Omental fat pad (tissue), 4 donors: ENCODE results near the gene PPP1R36. TPM values are rescaled to one million over a fixed set of nuclear protein-coding genes. Genes with fewer than 3 reads are reported as not detected.

ENCODE experiments used
- ATAC-seq: fragments of 150-250 bp; one replicate; pipeline ENCODE4 v1.9.1; 2016; ENCODE audit warnings: mild to moderate bottlenecking, moderate library complexity; ENCODE audit not compliant: low FRiP score
- DNase-seq: peaks from one replicate; pipeline ENCODE4 v3.0.0-alpha.2; 2019; ENCODE audit warnings: low spot score
- total RNA-seq, 4 donors: library from RNA; depleted of rRNA; stranded (reverse); fragments of >200 nt; gene quantifications; one replicate each; pipeline ENCODE4 v1.1.0, GENCODE V29; 2016
- TF ChIP-seq, protein P1 (sequence below), 3 donors: fragments of 450-650 bp; IDR thresholded peaks; one replicate each; pipeline ENCODE4 v1.5.1; 2016 to 2017; ENCODE audit warnings: antibody characterized with exemption in 3 of 3, mild to moderate bottlenecking in 3 of 3, moderate library complexity in 2 of 3

PPP1R36 gene
- total RNA-seq, 4 donors from 2014 or later: 0.63 to 3.2 (median 2.1) TPM

DNA sequence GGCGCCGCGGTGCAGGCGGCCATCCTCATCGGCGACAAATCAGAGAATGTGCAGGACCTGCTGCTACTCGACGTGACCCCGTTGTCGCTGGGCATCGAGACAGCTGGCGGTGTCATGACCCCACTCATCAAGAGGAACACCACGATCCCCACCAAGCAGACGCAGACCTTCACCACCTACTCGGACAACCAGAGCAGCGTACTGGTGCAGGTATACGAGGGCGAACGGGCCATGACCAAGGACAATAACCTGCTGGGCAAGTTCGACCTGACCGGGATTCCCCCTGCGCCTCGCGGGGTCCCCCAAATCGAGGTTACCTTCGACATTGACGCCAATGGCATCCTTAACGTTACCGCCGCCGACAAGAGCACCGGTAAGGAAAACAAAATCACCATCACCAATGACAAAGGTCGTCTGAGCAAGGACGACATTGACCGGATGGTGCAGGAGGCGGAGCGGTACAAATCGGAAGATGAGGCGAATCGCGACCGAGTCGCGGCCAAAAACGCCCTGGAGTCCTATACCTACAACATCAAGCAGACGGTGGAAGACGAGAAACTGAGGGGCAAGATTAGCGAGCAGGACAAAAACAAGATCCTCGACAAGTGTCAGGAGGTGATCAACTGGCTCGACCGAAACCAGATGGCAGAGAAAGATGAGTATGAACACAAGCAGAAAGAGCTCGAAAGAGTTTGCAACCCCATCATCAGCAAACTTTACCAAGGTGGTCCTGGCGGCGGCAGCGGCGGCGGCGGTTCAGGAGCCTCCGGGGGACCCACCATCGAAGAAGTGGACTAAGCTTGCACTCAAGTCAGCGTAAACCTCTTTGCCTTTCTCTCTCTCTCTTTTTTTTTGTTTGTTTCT is 7.6 kb upstream of the PPP1R36 start:
- TF ChIP-seq, protein P1, sequence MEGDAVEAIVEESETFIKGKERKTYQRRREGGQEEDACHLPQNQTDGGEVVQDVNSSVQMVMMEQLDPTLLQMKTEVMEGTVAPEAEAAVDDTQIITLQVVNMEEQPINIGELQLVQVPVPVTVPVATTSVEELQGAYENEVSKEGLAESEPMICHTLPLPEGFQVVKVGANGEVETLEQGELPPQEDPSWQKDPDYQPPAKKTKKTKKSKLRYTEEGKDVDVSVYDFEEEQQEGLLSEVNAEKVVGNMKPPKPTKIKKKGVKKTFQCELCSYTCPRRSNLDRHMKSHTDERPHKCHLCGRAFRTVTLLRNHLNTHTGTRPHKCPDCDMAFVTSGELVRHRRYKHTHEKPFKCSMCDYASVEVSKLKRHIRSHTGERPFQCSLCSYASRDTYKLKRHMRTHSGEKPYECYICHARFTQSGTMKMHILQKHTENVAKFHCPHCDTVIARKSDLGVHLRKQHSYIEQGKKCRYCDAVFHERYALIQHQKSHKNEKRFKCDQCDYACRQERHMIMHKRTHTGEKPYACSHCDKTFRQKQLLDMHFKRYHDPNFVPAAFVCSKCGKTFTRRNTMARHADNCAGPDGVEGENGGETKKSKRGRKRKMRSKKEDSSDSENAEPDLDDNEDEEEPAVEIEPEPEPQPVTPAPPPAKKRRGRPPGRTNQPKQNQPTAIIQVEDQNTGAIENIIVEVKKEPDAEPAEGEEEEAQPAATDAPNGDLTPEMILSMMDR (IDR thresholded peaks at IDR 0.05): no peak
- ATAC-seq: no peak
- no peak for DNase-seq

DNA sequence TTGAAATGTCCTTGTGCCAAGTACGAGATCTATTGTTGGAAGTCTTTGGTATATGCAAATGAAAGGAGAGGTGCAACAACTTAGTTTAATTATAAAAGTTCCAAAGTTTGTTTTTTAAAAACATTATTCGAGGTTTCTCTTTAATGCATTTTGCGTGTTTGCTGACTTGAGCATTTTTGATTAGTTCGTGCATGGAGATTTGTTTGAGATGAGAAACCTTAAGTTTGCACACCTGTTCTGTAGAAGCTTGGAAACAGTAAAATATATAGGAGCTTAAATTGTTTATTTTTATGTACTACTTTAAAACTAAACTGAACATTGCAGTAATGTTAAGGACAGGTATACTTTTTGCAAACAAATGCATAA is 6.9 kb upstream of the PPP1R36 start:
- ATAC-seq (no peak), DNase-seq (no peak)
- TF ChIP-seq, protein P1 (IDR thresholded peaks at IDR 0.05): no peak

DNA sequence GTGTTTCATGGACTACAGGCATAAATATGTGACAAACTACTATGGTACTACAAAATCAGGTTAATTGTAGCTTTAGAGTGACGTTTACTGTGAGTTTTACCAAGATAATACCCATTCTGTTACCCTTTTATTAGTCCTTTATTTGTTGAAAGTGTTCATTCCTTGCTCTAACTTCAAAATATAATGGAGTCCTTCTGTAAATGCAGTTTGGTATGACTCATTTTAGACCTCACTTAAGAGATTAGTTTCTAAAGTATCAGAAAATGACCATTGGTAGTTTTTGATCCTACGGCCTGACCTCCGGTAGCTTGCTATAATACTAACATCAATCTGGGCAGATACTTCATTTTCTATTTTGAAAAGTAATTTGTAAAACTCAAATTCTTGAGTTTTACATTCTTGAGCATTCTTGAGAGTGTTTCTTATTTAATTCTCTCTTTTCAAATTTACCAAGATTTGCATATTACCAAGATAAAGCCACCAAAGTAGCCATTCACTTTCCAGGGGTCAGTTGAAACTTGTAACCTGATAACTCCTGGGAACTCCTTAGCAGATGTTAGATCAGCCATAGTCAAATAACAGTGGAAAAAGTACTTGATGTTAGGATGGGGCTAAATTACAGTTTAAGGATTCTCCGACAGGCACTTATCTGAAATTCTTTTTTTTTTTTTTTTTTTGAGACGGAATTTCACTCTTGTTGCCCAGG is 5.0 kb upstream of the PPP1R36 start:
- ATAC-seq (no peak), DNase-seq (no peak)
- TF ChIP-seq, protein P1 (IDR thresholded peaks at IDR 0.05): no peak

DNA sequence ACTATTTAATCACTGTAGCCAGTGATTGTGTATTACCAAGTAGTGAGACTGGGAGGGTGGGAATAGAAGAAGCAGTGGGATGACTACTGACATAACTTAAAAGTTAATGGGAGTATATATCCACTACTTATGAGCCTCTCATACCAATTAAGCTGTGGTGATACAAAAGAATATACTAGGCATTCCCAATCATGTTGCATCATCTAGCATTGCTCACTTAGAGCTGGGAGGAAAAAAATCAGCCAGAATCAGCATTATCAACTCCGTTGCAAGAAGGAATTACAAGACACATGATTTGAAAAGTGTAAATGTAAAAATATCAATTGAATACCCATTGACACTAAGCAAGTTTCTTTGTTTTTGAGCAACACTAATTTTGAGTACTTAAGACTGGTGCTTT is 745 bp upstream of the PPP1R36 start:
- DNase-seq (no peak), ATAC-seq (no peak)
- TF ChIP-seq, protein P1 (IDR thresholded peaks at IDR 0.05): no peak

DNA sequence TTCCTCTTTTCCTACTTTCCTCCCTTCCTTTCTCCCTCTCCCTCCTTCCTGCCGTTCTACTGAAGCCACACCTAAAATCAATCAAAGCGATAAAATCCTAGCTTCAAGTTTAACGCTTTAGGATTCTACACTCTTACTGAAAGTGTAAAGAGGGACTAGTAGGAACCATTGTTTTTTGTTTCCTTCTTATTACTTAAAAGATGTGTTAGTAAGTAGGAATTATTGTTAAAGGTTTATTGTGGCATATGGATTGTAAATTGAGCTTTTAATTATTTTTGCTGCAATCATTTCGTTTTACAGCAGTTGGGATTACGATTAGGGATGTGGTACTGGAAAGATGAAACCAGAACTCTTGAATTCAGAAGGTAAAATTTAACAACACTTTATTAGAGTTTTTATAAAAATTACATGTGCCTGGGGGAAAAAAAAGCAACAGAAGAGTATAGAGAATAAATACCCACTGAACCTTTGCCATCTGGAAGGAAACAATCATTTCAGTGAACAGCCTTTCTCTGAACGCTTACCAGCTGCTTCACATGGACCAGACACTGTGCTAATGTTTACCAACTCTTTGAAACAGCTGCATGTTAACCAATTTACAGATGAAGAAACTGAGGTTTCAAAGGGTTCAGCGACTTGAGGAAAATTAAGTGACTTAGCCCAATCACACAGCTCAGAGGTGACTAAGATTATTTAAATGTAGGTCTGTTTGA is 1.0 kb downstream of the PPP1R36 start:
- no peak for DNase-seq
- TF ChIP-seq, protein P1 (IDR thresholded peaks at IDR 0.05): no peak
- no peak for ATAC-seq

DNA sequence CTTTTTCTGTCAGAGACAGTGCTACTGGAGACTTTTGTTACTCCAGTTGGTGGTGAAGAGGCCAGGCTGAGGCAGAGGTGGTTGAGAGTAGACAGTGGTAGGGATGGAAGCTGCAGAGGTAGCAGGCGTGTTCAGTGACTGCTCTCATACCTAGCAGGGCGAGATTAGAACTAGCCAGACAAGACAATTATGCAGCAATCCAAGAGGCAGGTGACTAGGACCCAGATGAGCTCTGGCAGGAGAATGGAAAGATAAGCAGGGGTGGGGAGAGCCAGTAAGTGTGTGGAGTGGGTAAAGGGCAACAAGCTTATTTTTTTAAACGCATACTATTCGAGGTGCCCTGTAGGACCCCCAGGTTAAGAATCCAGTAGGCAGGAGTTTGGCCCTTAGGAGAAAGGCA is 4.8 kb downstream of the PPP1R36 start:
- ATAC-seq: no peak

More for the DNA sequence above, 4.8 kb downstream of the PPP1R36 start:
- TF ChIP-seq, protein P1 (IDR thresholded peaks at IDR 0.05): no peak
- no peak for DNase-seq
